HG02678 (cell line): ENCODE data around the gene SCGB2A2.

ENCODE experiments used
- ATAC-seq: cut with Tn5 transposase; IDR thresholded peaks from one replicate; pipeline ENCODE4 v1.9.1; 2021; ENCODE audit warnings: mild to moderate bottlenecking, moderate library complexity; ENCODE audit not compliant: unreplicated experiment

Gene SCGB2A2

DNA sequence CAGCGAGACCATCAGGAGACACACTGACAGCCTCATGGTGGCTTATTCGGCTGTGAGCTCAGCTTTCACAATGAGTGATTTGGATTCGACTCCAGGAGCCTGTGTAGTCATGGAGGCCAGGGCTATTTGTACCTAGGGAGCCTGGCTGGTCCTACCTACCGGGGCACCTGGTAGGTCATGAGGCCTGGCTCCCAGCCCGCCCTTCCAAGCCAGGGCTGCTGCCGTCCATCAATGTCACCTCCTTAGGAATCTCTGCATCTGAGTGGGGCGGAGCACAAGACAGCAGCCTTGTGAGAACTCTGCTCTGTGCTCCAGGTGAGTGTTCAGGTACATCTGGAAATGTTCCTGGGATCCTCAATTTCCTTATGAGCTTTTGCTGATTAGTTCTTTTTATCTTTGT, 29.0 kb downstream of the SCGB2A2 start, which contains the start of gene SCGB1D4:
Gene SCGB1D4, minus strand, starts transcription at position 101 of the 400 bp plus-strand sequence. Its CDS starts 65 bp downstream, at position 36.
- no peak for ATAC-seq

DNA sequence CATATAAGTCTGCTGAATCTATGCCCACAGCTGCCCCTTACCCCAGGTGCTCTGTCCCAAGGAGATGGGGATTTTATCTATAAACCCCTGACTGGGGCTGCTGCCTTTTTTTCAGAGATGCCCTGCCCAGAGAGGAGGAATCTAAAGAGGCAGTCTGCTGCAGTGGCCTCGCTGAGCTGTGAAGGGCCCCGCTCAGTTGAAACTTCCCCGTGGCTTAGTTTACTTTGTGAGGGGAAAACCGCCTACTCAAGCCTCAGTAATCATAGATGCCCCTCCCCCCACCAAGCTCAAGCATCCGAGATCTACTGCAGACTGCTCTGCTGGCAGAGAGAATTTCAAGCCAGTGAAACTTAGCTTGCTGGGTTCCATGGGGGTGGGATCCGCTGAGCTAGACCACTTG, 36.3 kb downstream of the SCGB2A2 start:
- no peak for ATAC-seq

- ATAC-seq: no peak
Measured at GRCh38 chr11:62307950-62308349, 38.0 kb downstream of the SCGB2A2 start.

- no peak for ATAC-seq
Measured at GRCh38 chr11:62309991-62310390, 40.0 kb downstream of the SCGB2A2 start.

DNA sequence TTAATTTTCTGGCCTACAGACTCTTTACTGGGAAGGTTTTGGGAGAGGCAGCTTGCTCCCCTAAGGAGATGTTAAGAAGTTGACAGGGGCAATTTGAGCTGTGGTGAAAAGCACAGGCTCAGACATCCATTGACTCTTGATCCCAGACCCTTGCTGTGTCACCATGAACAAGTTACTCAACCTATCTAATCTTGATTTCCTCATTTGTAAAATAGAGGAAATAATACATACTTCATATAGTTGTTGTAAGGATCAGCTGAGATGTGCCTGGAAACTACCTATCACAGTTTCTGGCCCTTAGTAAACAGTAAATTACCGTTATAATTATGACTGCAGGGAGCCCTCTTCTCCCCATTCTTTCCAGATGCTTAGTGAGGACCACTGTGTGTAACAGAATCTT, 45.5 kb downstream of the SCGB2A2 start:
- no peak for ATAC-seq

- no peak for ATAC-seq
Measured at GRCh38 chr11:62322524-62322923, 52.6 kb downstream of the SCGB2A2 start.
